ENCODE results near the gene PLIN1.

Gene PLIN1

GRCh38 chr15:89628806-89629715, 50.1 kb downstream of the PLIN1 start:
- H3K36me3 Mint-ChIP-seq: peaks cover 2% of the 10 kb centered on the region
- no peaks in the 10 kb centered on the region for H3K4me1 Mint-ChIP-seq
- H3K27ac Mint-ChIP-seq: no peak overlapping the region

GRCh38 chr15:89628301-89628700, 50.9 kb downstream of the PLIN1 start:
- no peaks in the 10 kb centered on the region for H3K9me3 Mint-ChIP-seq
- no peaks in the 10 kb centered on the region for H3K4me1 Mint-ChIP-seq
- no peak overlapping the region for H3K27ac Mint-ChIP-seq
- H3K27me3 Mint-ChIP-seq: no peaks in the 10 kb centered on the region
- no peak overlapping the region for H3K4me3 Mint-ChIP-seq
- H3K36me3 Mint-ChIP-seq: peaks cover 2% of the 10 kb centered on the region

More at GRCh38 chr15:89628806-89629715, 50.1 kb downstream of the PLIN1 start:
- no peaks in the 10 kb centered on the region for H3K27me3 Mint-ChIP-seq
- H3K4me3 Mint-ChIP-seq: no peak overlapping the region
- no peaks in the 10 kb centered on the region for H3K9me3 Mint-ChIP-seq

- H3K36me3 Mint-ChIP-seq: peaks cover 2% of the 10 kb centered on the region
- H3K9me3 Mint-ChIP-seq: no peaks in the 10 kb centered on the region
- no peak overlapping the region for H3K27ac Mint-ChIP-seq
- H3K4me3 Mint-ChIP-seq: no peak overlapping the region
- H3K27me3 Mint-ChIP-seq: no peaks in the 10 kb centered on the region
- H3K4me1 Mint-ChIP-seq: no peaks in the 10 kb centered on the region
Measured at GRCh38 chr15:89627256-89627970, 51.8 kb downstream of the PLIN1 start.

- no peaks in the 10 kb centered on the region for H3K27me3 Mint-ChIP-seq
- H3K36me3 Mint-ChIP-seq: peaks cover 2% of the 10 kb centered on the region
- no peaks in the 10 kb centered on the region for H3K4me1 Mint-ChIP-seq
- H3K27ac Mint-ChIP-seq: no peak overlapping the region
- no peaks in the 10 kb centered on the region for H3K9me3 Mint-ChIP-seq
- no peak overlapping the region for H3K4me3 Mint-ChIP-seq
Measured at GRCh38 chr15:89625716-89626115, 53.5 kb downstream of the PLIN1 start.

- Mint-ChIP-seq H3K27me3 (no peaks in the 10 kb centered on the region), H3K4me1 (no peaks in the 10 kb centered on the region), H3K36me3 (no peaks in the 10 kb centered on the region), H3K4me3 (no peak overlapping the region), H3K9me3 (no peaks in the 10 kb centered on the region), H3K27ac (no peak overlapping the region)
Measured at GRCh38 chr15:89623165-89623564, 56.0 kb downstream of the PLIN1 start.

- H3K9me3 Mint-ChIP-seq: no peaks in the 10 kb centered on the region
- H3K36me3 Mint-ChIP-seq: no peaks in the 10 kb centered on the region
- H3K27me3 Mint-ChIP-seq: no peaks in the 10 kb centered on the region
- no peaks in the 10 kb centered on the region for H3K4me1 Mint-ChIP-seq
- no peak overlapping the region for H3K4me3 Mint-ChIP-seq
- no peak overlapping the region for H3K27ac Mint-ChIP-seq
Measured at GRCh38 chr15:89621547-89621946, 57.6 kb downstream of the PLIN1 start.

GRCh38 chr15:89616228-89616627, 62.9 kb downstream of the PLIN1 start:
- H3K9me3 Mint-ChIP-seq: peaks cover 11% of the 10 kb centered on the region
- no peaks in the 10 kb centered on the region for H3K4me1 Mint-ChIP-seq
- H3K4me3 Mint-ChIP-seq: no peak overlapping the region
- H3K27ac Mint-ChIP-seq: no peak overlapping the region
- H3K27me3 Mint-ChIP-seq: no peaks in the 10 kb centered on the region
- H3K36me3 Mint-ChIP-seq: peaks cover 10% of the 10 kb centered on the region

GRCh38 chr15:89615135-89615534, 64.0 kb downstream of the PLIN1 start:
- H3K27ac Mint-ChIP-seq: no peak overlapping the region
- H3K27me3 Mint-ChIP-seq: no peaks in the 10 kb centered on the region
- H3K9me3 Mint-ChIP-seq: peaks cover 11% of the 10 kb centered on the region
- no peak overlapping the region for H3K4me3 Mint-ChIP-seq
- peaks cover 10% of the 10 kb centered on the region for H3K36me3 Mint-ChIP-seq
- no peaks in the 10 kb centered on the region for H3K4me1 Mint-ChIP-seq
